Cardiac fibroblast (primary cell): ENCODE measurements around the gene RAB31.

ENCODE experiments used
- DNase-seq, 2 donors: peaks; one replicate each; pipeline versions ENCODE4 v3.0.0 to v3.0.0-alpha.2; 2010; ENCODE audit warnings: low read depth in 2 of 2
- H3K4me3 ChIP-seq, 2 donors: replicated peaks in 1 of 2; 1 replicate in 1 of 2; 2 replicates in 1 of 2; pipeline ENCODE4 v1.5.1; 2011; ENCODE audit warnings: low read depth in 2 of 2, low read length in 2 of 2, mild to moderate bottlenecking in 2 of 2, moderate library complexity in 1 of 2
- TF ChIP-seq, protein P1 (sequence below): IDR thresholded peaks from one replicate; pipeline ENCODE4 v1.5.1; 2011; ENCODE audit warnings: low read depth, mild to moderate bottlenecking, low read length, inconsistent platforms

RAB31 gene

GRCh38 chr18:9822587-9823185, 114.6 kb downstream of the RAB31 start:
- DNase-seq: no peak
- H3K4me3 ChIP-seq: no peak overlapping the region
- TF ChIP-seq, protein P1, sequence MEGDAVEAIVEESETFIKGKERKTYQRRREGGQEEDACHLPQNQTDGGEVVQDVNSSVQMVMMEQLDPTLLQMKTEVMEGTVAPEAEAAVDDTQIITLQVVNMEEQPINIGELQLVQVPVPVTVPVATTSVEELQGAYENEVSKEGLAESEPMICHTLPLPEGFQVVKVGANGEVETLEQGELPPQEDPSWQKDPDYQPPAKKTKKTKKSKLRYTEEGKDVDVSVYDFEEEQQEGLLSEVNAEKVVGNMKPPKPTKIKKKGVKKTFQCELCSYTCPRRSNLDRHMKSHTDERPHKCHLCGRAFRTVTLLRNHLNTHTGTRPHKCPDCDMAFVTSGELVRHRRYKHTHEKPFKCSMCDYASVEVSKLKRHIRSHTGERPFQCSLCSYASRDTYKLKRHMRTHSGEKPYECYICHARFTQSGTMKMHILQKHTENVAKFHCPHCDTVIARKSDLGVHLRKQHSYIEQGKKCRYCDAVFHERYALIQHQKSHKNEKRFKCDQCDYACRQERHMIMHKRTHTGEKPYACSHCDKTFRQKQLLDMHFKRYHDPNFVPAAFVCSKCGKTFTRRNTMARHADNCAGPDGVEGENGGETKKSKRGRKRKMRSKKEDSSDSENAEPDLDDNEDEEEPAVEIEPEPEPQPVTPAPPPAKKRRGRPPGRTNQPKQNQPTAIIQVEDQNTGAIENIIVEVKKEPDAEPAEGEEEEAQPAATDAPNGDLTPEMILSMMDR: no peak

DNA sequence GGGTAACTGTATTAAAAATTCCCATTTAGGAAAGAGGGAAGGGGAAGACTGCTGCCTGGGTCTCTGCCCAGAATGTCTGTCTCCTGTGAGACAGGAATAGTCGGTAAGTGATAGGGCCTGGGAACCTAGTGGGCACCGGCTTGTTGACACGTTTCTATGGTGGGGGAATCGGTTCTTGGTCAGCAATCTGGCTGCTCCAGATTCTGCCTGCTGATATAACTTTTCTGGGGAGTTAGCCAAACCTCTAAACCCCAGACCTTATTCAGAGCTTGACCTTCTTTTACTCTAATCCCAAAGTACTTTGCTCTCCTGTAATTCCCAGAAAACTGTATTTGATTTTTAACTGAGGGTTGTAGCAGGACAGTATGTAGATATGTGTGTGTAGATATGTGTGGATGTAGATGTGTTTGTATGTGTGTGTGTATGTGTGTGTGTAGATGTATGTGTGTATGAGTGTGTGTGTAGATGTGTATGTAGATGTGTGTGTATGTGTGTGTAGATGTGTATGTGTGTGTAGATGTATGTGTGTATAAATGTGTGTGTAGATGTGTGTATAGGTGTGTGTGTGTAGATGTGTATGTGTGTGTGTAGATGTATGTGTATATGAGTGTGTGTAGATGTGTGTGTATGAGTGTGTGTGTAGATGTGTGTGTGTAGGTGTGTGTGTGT, 115.8 kb downstream of the RAB31 start:
- H3K4me3 ChIP-seq: no peak overlapping the region
- DNase-seq: peak in 1 of 2 donors; percentile 72
- TF ChIP-seq, protein P1: no peak

DNA sequence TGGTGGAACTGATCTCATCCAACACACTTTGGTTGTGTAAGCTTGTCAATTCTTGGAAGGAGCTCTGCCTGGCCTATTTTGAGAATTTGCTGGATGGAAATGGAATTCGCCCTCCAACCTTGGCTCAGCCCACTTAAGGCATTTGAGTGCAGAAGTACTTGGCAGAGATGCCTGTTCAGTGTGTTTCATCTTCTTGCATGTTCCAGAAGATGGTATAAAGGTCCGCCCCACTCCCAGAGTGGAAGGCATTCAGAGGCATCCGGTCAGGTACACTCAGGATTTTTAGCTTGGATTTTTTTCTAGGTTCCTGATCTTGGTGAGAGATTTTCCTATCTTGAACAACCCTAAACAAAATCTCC, 116.4 kb downstream of the RAB31 start:
- TF ChIP-seq, protein P1: no peak
- DNase-seq: peak; percentile 54 to 94
- no peak overlapping the region for H3K4me3 ChIP-seq

DNA sequence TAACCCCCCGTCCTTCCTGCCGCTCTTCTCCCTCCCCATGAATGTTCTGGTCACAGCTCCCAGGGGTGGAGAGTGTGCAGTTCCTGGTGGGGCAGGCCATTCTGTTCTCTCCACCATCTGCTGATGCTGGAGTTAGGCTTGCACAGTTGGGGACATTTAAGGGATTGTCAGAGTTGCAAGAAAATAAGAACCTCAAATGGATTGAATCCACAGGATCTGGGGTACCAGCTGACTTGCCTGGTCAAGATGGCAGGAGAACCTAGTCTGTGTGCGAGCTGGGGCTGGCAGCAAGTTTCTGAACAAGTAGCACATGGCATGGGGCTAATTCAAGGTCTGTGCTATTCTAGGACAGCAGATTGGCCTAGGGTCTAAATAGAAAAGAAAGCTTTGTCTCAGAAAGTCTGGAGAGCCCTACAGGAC, 116.9 kb downstream of the RAB31 start:
- TF ChIP-seq, protein P1: no peak
- DNase-seq: no peak
- no peak overlapping the region for H3K4me3 ChIP-seq

- peak; percentile 83 to 96 for DNase-seq
- H3K4me3 ChIP-seq: no peak overlapping the region
- TF ChIP-seq, protein P1: no peak
Measured at GRCh38 chr18:9825571-9826073, 117.5 kb downstream of the RAB31 start.

DNA sequence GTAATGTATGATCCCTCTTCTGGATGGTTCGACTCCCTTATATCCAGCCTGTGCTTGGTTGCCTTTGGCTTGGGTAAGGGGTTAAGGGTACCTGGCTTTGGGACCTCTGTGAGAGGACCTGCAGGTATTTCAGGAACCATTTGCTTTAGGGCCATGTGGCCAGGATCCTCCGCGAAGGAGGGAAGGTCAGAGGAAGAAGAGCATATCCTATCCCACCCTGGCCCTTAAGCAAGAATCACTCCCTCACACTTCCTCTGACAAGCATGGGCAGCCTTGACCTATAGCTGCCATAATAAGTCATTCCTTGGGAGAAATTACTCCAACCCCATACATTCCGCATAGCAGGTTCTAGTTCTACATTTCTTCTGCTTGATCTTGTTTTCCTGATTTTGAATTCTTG, 118.6 kb downstream of the RAB31 start:
- no peak overlapping the region for H3K4me3 ChIP-seq
- DNase-seq: no peak
- TF ChIP-seq, protein P1: no peak
